ENCODE results near the gene ADGRF5.

The ADGRF5 gene

GRCh38 chr6:46935687-46936086 lies 13.9 kb upstream of the ADGRF5 start:
- Mint-ChIP-seq H3K27me3 (ENCODE audit: low read depth) (peaks cover 3% of the 10 kb centered on the region), H3K4me3 (no peak overlapping the region), H3K4me1 (peaks cover 13% of the 10 kb centered on the region), H3K27ac (no peak overlapping the region), H3K9me3 (no peaks in the 10 kb centered on the region), H3K36me3 (ENCODE audit: low read depth) (no peaks in the 10 kb centered on the region)
- no peak for TF ChIP-seq CTCF (IDR thresholded peaks at IDR 0.05; ENCODE audit: unreplicated experiment in 3 of 3)

- Mint-ChIP-seq H3K4me3 (no peak overlapping the region), H3K9me3 (no peaks in the 10 kb centered on the region), H3K36me3 (ENCODE audit: low read depth) (no peaks in the 10 kb centered on the region), H3K27ac (peak overlapping the region in 2 of 3 experiments; percentile 0 to 1), H3K4me1 (peaks cover 13% of the 10 kb centered on the region), H3K27me3 (ENCODE audit: low read depth) (peaks cover 3% of the 10 kb centered on the region)
- no peak for TF ChIP-seq CTCF (IDR thresholded peaks at IDR 0.05; ENCODE audit: unreplicated experiment in 3 of 3)
These were observed 12.0 kb upstream of the ADGRF5 start for GRCh38 chr6:46933751-46934150.

- Mint-ChIP-seq H3K27ac (peak overlapping the region; percentile 14 to 59 (median 30)), H3K36me3 (ENCODE audit: low read depth) (no peaks in the 10 kb centered on the region), H3K27me3 (ENCODE audit: low read depth) (peaks cover 3% of the 10 kb centered on the region), H3K4me1 (peaks cover 13% of the 10 kb centered on the region), H3K9me3 (no peaks in the 10 kb centered on the region), H3K4me3 (no peak overlapping the region)
- no peak for TF ChIP-seq CTCF (IDR thresholded peaks at IDR 0.05; ENCODE audit: unreplicated experiment in 3 of 3)
These were observed 11.0 kb upstream of the ADGRF5 start for GRCh38 chr6:46932526-46933319.

- TF ChIP-seq CTCF (IDR thresholded peaks at IDR 0.05; ENCODE audit: unreplicated experiment in 3 of 3): no peak
- H3K4me1 Mint-ChIP-seq: peaks cover 13% of the 10 kb centered on the region
- H3K27me3 Mint-ChIP-seq (ENCODE audit: low read depth): peaks cover 3% of the 10 kb centered on the region
- no peak overlapping the region for H3K4me3 Mint-ChIP-seq
- no peak overlapping the region for H3K27ac Mint-ChIP-seq
- no peaks in the 10 kb centered on the region for H3K36me3 Mint-ChIP-seq (ENCODE audit: low read depth)
- H3K9me3 Mint-ChIP-seq: no peaks in the 10 kb centered on the region
These were observed 9.7 kb upstream of the ADGRF5 start for GRCh38 chr6:46931416-46931815.

GRCh38 chr6:46930331-46930730 lies 8.6 kb upstream of the ADGRF5 start:
- H3K4me3 Mint-ChIP-seq: no peak overlapping the region
- no peaks in the 10 kb centered on the region for H3K27me3 Mint-ChIP-seq (ENCODE audit: low read depth)
- peaks cover 13% of the 10 kb centered on the region for H3K4me1 Mint-ChIP-seq
- no peak overlapping the region for H3K27ac Mint-ChIP-seq
- H3K9me3 Mint-ChIP-seq: no peaks in the 10 kb centered on the region
- H3K36me3 Mint-ChIP-seq (ENCODE audit: low read depth): no peaks in the 10 kb centered on the region
- no peak for TF ChIP-seq CTCF (IDR thresholded peaks at IDR 0.05; ENCODE audit: unreplicated experiment in 3 of 3)

- Mint-ChIP-seq H3K4me3 (no peak overlapping the region), H3K36me3 (ENCODE audit: low read depth) (no peaks in the 10 kb centered on the region), H3K27ac (no peak overlapping the region), H3K27me3 (ENCODE audit: low read depth) (no peaks in the 10 kb centered on the region), H3K4me1 (no peaks in the 10 kb centered on the region), H3K9me3 (peaks cover 4% of the 10 kb centered on the region)
- TF ChIP-seq CTCF (IDR thresholded peaks at IDR 0.05; ENCODE audit: unreplicated experiment in 3 of 3): no peak
These were observed 5.3 kb upstream of the ADGRF5 start for GRCh38 chr6:46927066-46927465.
